Activated naive CD8-positive, alpha-beta T cell (primary cell): ENCODE results near the gene EXOC1.

Source experiments
- H3K27ac Mint-ChIP-seq: one replicate; pipeline ENCODE4 v1.8.0; 2021; ENCODE audit warnings: mixed read lengths
- H3K27me3 Mint-ChIP-seq: one replicate; pipeline ENCODE4 v1.8.0; 2021; ENCODE audit warnings: mixed read lengths
- H3K36me3 Mint-ChIP-seq: one replicate; pipeline ENCODE4 v1.8.0; 2021; ENCODE audit warnings: mixed read lengths
- H3K4me1 Mint-ChIP-seq: one replicate; pipeline ENCODE4 v1.8.0; 2021; ENCODE audit warnings: low read depth, mixed read lengths
- H3K4me3 Mint-ChIP-seq: one replicate; pipeline ENCODE4 v1.8.0; 2021; ENCODE audit warnings: mild to moderate bottlenecking, mixed read lengths
- H3K9me3 Mint-ChIP-seq: one replicate; pipeline ENCODE4 v1.8.0; 2021; ENCODE audit warnings: low read depth, mixed read lengths

The EXOC1 gene

GRCh38 chr4:55938481-55938880, 85.0 kb downstream of the EXOC1 start:
- Mint-ChIP-seq H3K27me3 (no peaks in the 10 kb centered on the region), H3K4me1 (no peaks in the 10 kb centered on the region), H3K4me3 (no peak overlapping the region), H3K36me3 (peaks cover 50% of the 10 kb centered on the region), H3K9me3 (peaks cover 36% of the 10 kb centered on the region), H3K27ac (no peak overlapping the region)

- Mint-ChIP-seq H3K36me3 (peaks cover 51% of the 10 kb centered on the region), H3K27ac (no peak overlapping the region), H3K9me3 (peaks cover 35% of the 10 kb centered on the region), H3K27me3 (no peaks in the 10 kb centered on the region), H3K4me1 (no peaks in the 10 kb centered on the region), H3K4me3 (no peak overlapping the region)
Observed at GRCh38 chr4:55939421-55939820, 86.0 kb downstream of the EXOC1 start.

- no peak overlapping the region for H3K4me3 Mint-ChIP-seq
- peaks cover 44% of the 10 kb centered on the region for H3K36me3 Mint-ChIP-seq
- H3K9me3 Mint-ChIP-seq = peaks cover 31% of the 10 kb centered on the region
- no peak overlapping the region for H3K27ac Mint-ChIP-seq
- H3K4me1 Mint-ChIP-seq = peaks cover 12% of the 10 kb centered on the region
- H3K27me3 Mint-ChIP-seq = no peaks in the 10 kb centered on the region
Observed at GRCh38 chr4:55941881-55942396, 88.5 kb downstream of the EXOC1 start.

- H3K27ac Mint-ChIP-seq = peak overlapping the region; percentile 88
- peaks cover 46% of the 10 kb centered on the region for H3K4me1 Mint-ChIP-seq
- H3K27me3 Mint-ChIP-seq = no peaks in the 10 kb centered on the region
- H3K9me3 Mint-ChIP-seq = peaks cover 8% of the 10 kb centered on the region
- peak overlapping the region; percentile 92 for H3K4me3 Mint-ChIP-seq
- peaks cover 8% of the 10 kb centered on the region for H3K36me3 Mint-ChIP-seq
Observed at GRCh38 chr4:55947254-55947882, 93.9 kb downstream of the EXOC1 start.

- H3K36me3 Mint-ChIP-seq = peaks cover 8% of the 10 kb centered on the region
- H3K9me3 Mint-ChIP-seq = peaks cover 8% of the 10 kb centered on the region
- peaks cover 46% of the 10 kb centered on the region for H3K4me1 Mint-ChIP-seq
- H3K27ac Mint-ChIP-seq = peak overlapping the region; percentile 88
- no peaks in the 10 kb centered on the region for H3K27me3 Mint-ChIP-seq
- H3K4me3 Mint-ChIP-seq = peak overlapping the region; percentile 92
Observed at GRCh38 chr4:55947912-55948725, 94.7 kb downstream of the EXOC1 start.

- Mint-ChIP-seq H3K4me1 (peaks cover 46% of the 10 kb centered on the region), H3K4me3 (peak within 1 kb of the TSS; percentile 92), H3K27me3 (no peaks in the 10 kb centered on the region), H3K9me3 (peaks cover 8% of the 10 kb centered on the region), H3K36me3 (peaks cover 7% of the 10 kb centered on the region), H3K27ac (peak within 1 kb of the TSS; percentile 88)
Observed at GRCh38 chr4:55948726-55949481, 95.5 kb downstream of the EXOC1 start, which contains the start of gene CEP135. CEP135 (plus strand) TSS chr4:55948945; CDS start chr4:55952131, 3,186 bp downstream.

GRCh38 chr4:55949482-55949802, 96.0 kb downstream of the EXOC1 start:
- Mint-ChIP-seq H3K4me3 (peak overlapping the region; percentile 92), H3K9me3 (peaks cover 5% of the 10 kb centered on the region), H3K4me1 (peaks cover 46% of the 10 kb centered on the region), H3K27ac (peak overlapping the region; percentile 88), H3K36me3 (peaks cover 3% of the 10 kb centered on the region), H3K27me3 (no peaks in the 10 kb centered on the region)

- Mint-ChIP-seq H3K27ac (no peak overlapping the region), H3K27me3 (no peaks in the 10 kb centered on the region), H3K4me3 (no peak overlapping the region), H3K36me3 (no peaks in the 10 kb centered on the region), H3K4me1 (peaks cover 38% of the 10 kb centered on the region), H3K9me3 (no peaks in the 10 kb centered on the region)
Observed at GRCh38 chr4:55951191-55951922, 97.9 kb downstream of the EXOC1 start.
